NB4 (cell line): ENCODE measurements around the gene CDH11.

ENCODE experiments used
- DNase-seq: peaks from one replicate; pipeline ENCODE4 v3.0.0; 2010; ENCODE audit warnings: low read depth
- H3K4me3 ChIP-seq: one replicate; pipeline ENCODE4 v1.5.1; 2011; ENCODE audit warnings: mild to moderate bottlenecking, low read depth, low read length, moderate library complexity
- CTCF ChIP-seq: IDR thresholded peaks from one replicate; pipeline ENCODE4 v1.5.1; 2012; ENCODE audit warnings: low read depth, low read length
- MAX ChIP-seq: IDR thresholded peaks from 2 replicates; pipeline ENCODE4 v1.6.1; 2011; ENCODE audit warnings: low read depth, low read length
- MYC ChIP-seq: IDR thresholded peaks from 2 replicates; pipeline ENCODE4 v1.6.1; 2011; ENCODE audit warnings: low read depth, low read length
- POLR2A ChIP-seq: IDR thresholded peaks from 2 replicates; pipeline ENCODE4 v1.6.1; 2011; ENCODE audit warnings: mild to moderate bottlenecking; ENCODE audit not compliant: insufficient read length; ENCODE audit errors: extremely low read depth

Gene CDH11

GRCh38 chr16:64971171-64971570, 150.7 kb downstream of the CDH11 start:
- TF ChIP-seq POLR2A (no peak), MYC (no peak), CTCF (no peak), MAX (no peak)
- H3K4me3 ChIP-seq: no peak overlapping the region
- DNase-seq: no peak

- no peak for DNase-seq
- no peak overlapping the region for H3K4me3 ChIP-seq
- no peak for TF ChIP-seq CTCF
- no peak for TF ChIP-seq POLR2A
- TF ChIP-seq MYC: no peak
- TF ChIP-seq MAX: no peak
Observed at GRCh38 chr16:64969221-64969620, 152.6 kb downstream of the CDH11 start.

GRCh38 chr16:64968539-64968938, 153.3 kb downstream of the CDH11 start:
- H3K4me3 ChIP-seq: no peak overlapping the region
- TF ChIP-seq POLR2A: no peak
- no peak for TF ChIP-seq CTCF
- TF ChIP-seq MAX: no peak
- no peak for TF ChIP-seq MYC
- DNase-seq: no peak

GRCh38 chr16:64964126-64964540, 157.7 kb downstream of the CDH11 start:
- H3K4me3 ChIP-seq: no peak overlapping the region
- TF ChIP-seq MYC: no peak
- TF ChIP-seq POLR2A: no peak
- no peak for TF ChIP-seq CTCF
- no peak for TF ChIP-seq MAX
- no peak for DNase-seq

GRCh38 chr16:64962786-64963185, 159.1 kb downstream of the CDH11 start:
- H3K4me3 ChIP-seq: no peak overlapping the region
- DNase-seq: no peak
- TF ChIP-seq CTCF (no peak), MAX (no peak), MYC (no peak)

GRCh38 chr16:64957246-64957645, 164.6 kb downstream of the CDH11 start:
- H3K4me3 ChIP-seq: no peak overlapping the region
- TF ChIP-seq CTCF: no peak
- TF ChIP-seq MAX: no peak
- TF ChIP-seq POLR2A: no peak
- TF ChIP-seq MYC: no peak
- DNase-seq: no peak
